GM12891 (cell line): ENCODE data around the gene C1orf159.

Experiments used
- POLR2A ChIP-seq: IDR thresholded peaks from 2 replicates; pipeline ENCODE4 v1.6.1; 2011; ENCODE audit warnings: low read depth, low read length, control low read depth
- POLR2AphosphoS5 ChIP-seq: IDR thresholded peaks from 2 replicates; pipeline ENCODE4 v1.6.1; 2011; ENCODE audit warnings: low read depth, low read length, control low read depth
- TAF1 ChIP-seq: IDR thresholded peaks from 2 replicates; pipeline ENCODE4 v1.6.1; 2011; ENCODE audit warnings: low read depth, low read length, control low read depth

- TF ChIP-seq POLR2A (no peak), TAF1 (no peak), POLR2AphosphoS5 (no peak)
Measured at GRCh38 chr1:1144843-1145546, 29.1 kb upstream of the C1orf159 start.
